Omental fat pad (tissue), 4 donors: Measurements from ENCODE around the gene FANCB. TPM values are rescaled to one million over a fixed set of nuclear protein-coding genes. Genes with fewer than 3 reads are reported as not detected.
A peak's percentile ranks its signal among the peaks of the same experiment; 100 is the strongest.

ENCODE experiments used
- ATAC-seq: fragments of 150-250 bp; one replicate; pipeline ENCODE4 v1.9.1; 2016; ENCODE audit warnings: mild to moderate bottlenecking, moderate library complexity; ENCODE audit not compliant: low FRiP score
- DNase-seq: peaks from one replicate; pipeline ENCODE4 v3.0.0-alpha.2; 2019; ENCODE audit warnings: low spot score
- total RNA-seq, 4 donors: library from RNA; depleted of rRNA; stranded (reverse); fragments of >200 nt; gene quantifications; one replicate each; pipeline ENCODE4 v1.1.0, GENCODE V29; 2016
- TF ChIP-seq, protein P1 (sequence below), 3 donors: fragments of 450-650 bp; IDR thresholded peaks; one replicate each; pipeline ENCODE4 v1.5.1; 2016 to 2017; ENCODE audit warnings: antibody characterized with exemption in 3 of 3, mild to moderate bottlenecking in 3 of 3, moderate library complexity in 2 of 3

FANCB gene
- total RNA-seq, 4 donors from 2014 or later = 0.72 to 1.3 (median 0.87) TPM

- TF ChIP-seq, protein P1, sequence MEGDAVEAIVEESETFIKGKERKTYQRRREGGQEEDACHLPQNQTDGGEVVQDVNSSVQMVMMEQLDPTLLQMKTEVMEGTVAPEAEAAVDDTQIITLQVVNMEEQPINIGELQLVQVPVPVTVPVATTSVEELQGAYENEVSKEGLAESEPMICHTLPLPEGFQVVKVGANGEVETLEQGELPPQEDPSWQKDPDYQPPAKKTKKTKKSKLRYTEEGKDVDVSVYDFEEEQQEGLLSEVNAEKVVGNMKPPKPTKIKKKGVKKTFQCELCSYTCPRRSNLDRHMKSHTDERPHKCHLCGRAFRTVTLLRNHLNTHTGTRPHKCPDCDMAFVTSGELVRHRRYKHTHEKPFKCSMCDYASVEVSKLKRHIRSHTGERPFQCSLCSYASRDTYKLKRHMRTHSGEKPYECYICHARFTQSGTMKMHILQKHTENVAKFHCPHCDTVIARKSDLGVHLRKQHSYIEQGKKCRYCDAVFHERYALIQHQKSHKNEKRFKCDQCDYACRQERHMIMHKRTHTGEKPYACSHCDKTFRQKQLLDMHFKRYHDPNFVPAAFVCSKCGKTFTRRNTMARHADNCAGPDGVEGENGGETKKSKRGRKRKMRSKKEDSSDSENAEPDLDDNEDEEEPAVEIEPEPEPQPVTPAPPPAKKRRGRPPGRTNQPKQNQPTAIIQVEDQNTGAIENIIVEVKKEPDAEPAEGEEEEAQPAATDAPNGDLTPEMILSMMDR (IDR thresholded peaks at IDR 0.05) = no peak
- ATAC-seq (no peak), DNase-seq (no peak)
Measured at GRCh38 chrX:14913241-14913640, 40.4 kb upstream of the FANCB start.

GRCh38 chrX:14903891-14904290, 31.0 kb upstream of the FANCB start:
- no peak for DNase-seq
- TF ChIP-seq, protein P1 (IDR thresholded peaks at IDR 0.05) = no peak
- ATAC-seq = no peak

DNA sequence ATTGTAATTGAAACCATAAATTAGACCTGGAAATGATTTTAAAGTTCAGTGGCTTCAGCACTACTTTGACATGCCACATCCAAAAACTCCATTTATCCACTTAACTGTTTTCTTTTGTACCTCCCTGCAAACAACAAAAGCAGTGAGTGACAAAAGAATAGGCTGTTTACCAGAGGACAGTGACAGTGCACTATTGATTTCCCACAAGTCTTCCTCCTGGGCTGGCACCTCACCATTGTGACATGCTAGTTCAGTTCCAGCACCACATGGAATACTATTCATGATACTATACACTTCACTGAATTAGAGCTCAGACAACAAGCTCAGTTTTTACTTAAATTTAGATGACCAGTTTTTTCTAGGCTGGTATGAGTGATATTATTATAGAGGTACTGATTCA, 29.7 kb upstream of the FANCB start:
- no peak for DNase-seq
- no peak for ATAC-seq
- TF ChIP-seq, protein P1 (IDR thresholded peaks at IDR 0.05) = no peak

DNA sequence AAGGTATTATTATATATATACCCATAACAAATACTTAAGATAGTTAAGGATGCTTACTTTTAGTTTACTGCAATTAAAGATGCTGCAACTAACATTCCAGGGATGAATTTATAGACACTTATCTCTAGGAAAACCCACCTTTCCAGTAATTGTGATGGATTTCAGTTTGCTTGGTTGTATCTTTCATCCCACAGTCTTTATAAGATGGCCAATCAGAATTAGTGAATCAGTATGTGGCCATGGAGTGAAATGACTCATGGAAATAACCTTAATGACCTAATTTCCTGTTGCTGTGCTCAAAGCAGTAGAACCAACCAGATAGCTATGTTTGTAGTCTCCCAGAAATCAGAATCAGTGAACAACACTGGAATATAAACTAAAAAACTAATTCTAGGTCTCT, 26.7 kb upstream of the FANCB start:
- ATAC-seq = peak; percentile 28

GRCh38 chrX:14897042-14897441, 24.2 kb upstream of the FANCB start:
- ATAC-seq (no peak), DNase-seq (no peak)
- TF ChIP-seq, protein P1 (IDR thresholded peaks at IDR 0.05) = no peak

More for the DNA sequence above, 26.7 kb upstream of the FANCB start:
- TF ChIP-seq, protein P1 (IDR thresholded peaks at IDR 0.05) = no peak
- DNase-seq = no peak

GRCh38 chrX:14896273-14896672, 23.4 kb upstream of the FANCB start:
- DNase-seq (no peak), ATAC-seq (no peak)
- TF ChIP-seq, protein P1 (IDR thresholded peaks at IDR 0.05) = no peak

- DNase-seq = no peak
- TF ChIP-seq, protein P1 (IDR thresholded peaks at IDR 0.05) = no peak
- no peak for ATAC-seq
Measured at GRCh38 chrX:14886252-14886651, 13.4 kb upstream of the FANCB start.
